HG03354 (cell line): ENCODE measurements around the gene PPP2R3C.
"Not testable (repeated sequence)": the region's sequence is repeated elsewhere in the genome, so short reads cannot be mapped to it uniquely, and the experiment has no call there.

Experiments
- ATAC-seq: cut with Tn5 transposase; IDR thresholded peaks from one replicate; pipeline ENCODE4 v1.9.1; 2021; ENCODE audit warnings: mild to moderate bottlenecking; ENCODE audit not compliant: unreplicated experiment, poor library complexity, severe bottlenecking

PPP2R3C gene

GRCh38 chr14:35133542-35134328 lies 11.9 kb upstream of the PPP2R3C start:
- ATAC-seq, result no peak

DNA sequence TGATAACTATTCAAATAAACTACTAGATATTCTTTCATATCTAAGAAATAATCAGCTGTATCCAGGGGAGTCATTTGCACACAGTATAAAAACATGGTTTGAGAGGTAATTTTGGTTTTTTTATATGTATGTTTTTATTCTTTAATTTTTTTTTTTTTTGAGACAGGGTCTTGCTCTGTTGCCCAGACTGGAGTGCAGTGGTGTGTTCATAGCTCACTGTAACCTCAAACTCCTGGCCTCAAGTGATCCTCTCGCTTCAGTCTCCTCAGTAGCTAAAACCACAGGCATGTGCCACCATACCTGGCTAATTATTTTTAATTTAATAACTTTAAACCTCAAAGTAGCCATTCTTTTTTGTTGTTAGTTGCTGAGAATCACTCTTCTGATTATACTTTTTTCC lies 2.3 kb upstream of the PPP2R3C start:
- ATAC-seq, result no peak

DNA sequence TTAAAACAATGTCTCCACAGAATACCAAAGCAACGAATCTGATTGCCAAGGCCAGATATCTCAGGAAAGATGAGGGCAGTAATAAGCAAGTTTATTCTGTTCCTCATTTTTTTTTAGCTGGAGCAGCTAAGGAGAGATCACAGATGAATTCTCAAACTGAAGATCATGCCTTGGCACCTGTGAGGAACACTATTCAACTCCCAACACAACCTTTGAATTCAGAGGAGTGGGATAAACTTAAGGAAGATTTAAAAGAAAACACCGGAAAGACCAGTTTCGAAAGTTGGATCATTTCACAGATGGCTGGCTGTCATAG lies 1.6 kb upstream of the PPP2R3C start:
- ATAC-seq, result no peak

DNA sequence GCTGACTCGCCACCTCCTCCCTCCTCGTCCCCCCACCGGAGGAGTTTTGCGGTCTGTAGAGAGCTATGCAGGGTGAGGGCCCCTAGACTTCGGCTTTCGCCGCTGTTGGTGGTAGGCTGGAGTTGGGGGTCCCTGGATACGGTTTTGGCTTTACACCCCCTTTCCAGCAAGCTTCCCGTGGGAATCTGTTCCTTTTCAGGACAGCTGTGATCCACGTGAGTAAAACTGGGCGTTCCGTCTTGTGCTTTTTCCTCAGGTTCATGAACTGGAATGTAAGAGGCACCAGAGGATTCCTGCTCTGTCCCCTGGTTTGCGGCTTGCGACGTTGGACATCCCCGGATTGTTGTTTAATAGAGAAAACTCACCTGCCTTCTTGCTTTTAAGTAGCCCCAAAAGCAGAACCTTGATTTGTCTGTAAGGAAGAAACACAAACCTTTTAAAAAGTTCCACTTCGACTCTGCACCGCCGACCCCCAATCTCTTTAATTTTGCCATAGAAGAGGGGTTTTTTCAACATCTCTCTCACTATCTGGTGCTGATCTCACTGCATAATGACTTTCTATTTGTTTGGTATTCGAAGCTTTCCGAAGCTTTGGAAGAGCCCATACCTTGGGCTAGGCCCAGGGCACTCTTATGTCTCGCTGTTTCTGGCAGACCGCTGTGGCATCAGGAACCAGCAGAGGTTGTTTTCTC lies 1.1 kb upstream of the PPP2R3C start:
- peak; percentile 46 for ATAC-seq

GRCh38 chr14:35121026-35121886 lies 534 bp downstream of the PPP2R3C start:
- peak; percentile 3 for ATAC-seq

- no peak for ATAC-seq
These were observed 4.7 kb downstream of the PPP2R3C start for GRCh38 chr14:35117112-35117511.

- ATAC-seq, result no peak
These were observed 5.5 kb downstream of the PPP2R3C start for GRCh38 chr14:35116242-35116641.

DNA sequence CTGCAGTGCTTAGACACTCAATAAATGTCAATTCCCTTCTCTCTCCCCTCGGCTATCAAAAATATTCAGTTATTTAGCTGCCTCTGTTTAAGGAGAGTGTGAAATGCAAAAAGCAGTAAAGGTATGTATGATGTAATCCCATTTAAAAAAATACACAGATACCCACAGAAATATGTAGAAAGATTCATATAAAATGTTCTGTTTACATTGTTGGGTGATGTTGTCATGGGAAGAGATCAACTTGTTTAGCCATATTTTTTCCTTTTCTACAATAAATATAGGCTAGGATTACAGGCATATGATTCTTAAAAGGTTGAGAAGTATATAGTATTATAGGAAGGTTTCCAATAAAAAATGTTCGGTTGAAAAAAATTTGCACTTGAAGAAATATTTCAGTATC lies 7.8 kb downstream of the PPP2R3C start:
- no peak for ATAC-seq

DNA sequence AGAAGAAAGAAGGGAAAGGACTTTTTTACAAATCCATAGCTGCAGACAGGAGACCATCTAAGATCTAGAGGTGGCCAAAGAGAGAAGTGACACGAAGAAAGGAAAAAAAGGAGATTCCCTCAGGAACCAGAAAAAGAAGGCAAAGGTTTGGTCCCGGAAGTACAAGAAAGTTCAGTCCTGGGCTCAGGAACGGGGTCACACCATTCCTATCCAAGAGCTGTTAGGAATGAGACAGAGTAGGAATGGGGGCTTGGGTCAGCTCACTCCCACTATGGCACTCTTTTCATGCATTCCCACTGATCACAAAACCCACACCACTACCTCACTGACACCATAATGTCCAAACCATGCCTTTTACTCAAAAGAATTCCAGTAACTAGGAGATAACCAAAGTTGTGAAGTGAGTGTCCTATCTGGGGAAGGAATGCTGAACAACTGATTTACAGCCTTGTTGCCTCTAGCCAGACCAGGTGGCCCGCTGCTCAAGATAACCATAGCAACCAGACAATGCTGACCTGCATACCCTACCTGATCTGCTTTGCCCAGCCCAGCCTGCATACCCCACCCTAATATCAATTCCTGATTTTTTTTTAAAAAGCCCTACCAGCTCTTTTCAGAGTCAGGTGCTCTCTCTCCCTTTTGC lies 8.4 kb downstream of the PPP2R3C start:
- ATAC-seq, result no peak

GRCh38 chr14:35112641-35113040 lies 9.1 kb downstream of the PPP2R3C start:
- no peak for ATAC-seq

- ATAC-seq, result no peak
These were observed 13.9 kb downstream of the PPP2R3C start for GRCh38 chr14:35107866-35108265.

DNA sequence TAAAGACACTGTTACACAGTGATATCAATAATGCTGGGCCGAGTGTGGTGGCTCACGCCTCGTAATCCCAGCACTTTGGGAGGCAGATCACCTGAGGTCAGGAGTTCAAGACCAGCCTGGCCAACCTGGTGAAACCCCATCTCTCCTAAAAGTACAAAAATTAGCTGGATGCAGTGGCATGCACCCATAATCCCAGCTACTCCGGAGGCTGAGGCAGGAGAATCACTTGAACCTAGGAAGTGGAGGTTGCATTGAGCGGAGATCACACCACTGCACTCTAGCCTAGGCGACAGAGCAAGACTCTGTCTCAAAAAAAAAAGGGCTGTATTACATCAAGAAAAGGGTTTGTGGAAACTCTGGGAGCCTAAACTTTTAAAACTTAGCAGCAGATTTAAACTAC lies 27.1 kb downstream of the PPP2R3C start:
- ATAC-seq, result not testable (repeated sequence)

- no peak for ATAC-seq
These were observed 33.3 kb downstream of the PPP2R3C start for GRCh38 chr14:35088514-35088913.

DNA sequence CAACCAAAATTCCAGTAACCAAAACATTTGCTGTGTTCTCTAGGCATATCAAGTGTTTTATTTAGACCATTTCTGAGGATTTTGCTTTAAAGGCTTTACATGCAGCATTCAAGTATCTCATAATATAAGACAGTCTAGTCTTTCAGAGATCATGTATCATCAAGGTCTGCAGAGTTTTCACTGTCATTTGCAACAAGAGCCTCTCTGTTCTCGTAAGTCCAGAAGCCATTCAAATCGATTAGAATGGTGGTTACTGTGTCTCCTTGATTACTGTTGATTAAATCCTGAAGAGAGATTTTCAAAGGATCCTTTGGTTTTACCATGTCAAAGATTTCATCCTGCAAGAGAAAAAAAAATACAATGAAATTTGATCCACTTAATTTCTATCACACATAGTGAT lies 36.3 kb downstream of the PPP2R3C start:
- ATAC-seq, result no peak

DNA sequence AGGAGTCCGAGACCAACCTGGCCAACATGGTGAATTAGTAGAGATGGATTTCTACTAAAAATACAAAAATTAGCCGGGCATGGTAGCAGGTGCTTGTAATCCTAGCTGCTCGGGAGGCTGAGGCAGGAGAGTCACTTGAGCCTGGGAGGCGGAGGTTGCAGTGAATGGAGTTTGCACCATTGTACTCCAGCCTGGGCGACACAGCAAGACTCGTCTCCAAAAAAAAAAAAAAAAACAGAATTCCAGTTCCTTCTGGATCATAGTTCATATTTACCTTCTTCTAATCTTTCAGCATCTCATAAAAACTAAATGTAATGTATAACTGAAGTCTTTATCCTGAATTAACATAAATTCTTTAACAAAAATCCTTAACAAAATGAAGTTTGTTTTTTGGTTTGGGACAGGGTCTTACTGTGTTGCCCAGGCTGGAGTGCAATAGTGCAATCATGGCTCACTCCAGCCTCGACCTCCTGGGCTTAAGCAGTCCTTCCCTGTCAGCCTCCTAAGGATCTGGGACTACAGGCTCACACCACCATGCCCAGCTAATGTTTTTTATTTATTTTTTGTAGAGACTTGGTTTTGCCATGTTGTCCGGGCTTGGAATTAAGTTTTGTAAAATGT lies 38.1 kb downstream of the PPP2R3C start:
- no peak for ATAC-seq

DNA sequence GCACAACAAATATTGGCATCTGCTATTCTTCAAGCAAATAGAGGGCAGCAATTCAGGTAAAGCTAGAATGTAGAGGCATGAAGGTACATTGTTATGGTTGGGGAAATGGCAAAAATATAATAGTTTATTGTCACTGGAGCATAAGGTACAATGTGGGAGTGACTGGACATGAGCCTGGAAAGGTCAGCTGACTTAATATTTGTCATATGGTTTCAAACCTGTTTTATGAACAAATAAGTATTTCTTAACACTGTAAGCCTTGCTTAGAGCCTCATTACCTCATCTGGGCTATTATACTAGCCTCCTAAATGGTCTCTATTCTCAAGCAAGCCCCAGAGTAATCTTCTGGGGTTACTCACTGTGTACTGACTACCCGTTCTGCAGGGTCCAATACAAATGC lies 42.0 kb downstream of the PPP2R3C start:
- no peak for ATAC-seq

- ATAC-seq, result no peak
These were observed 43.7 kb downstream of the PPP2R3C start for GRCh38 chr14:35078082-35078481.

DNA sequence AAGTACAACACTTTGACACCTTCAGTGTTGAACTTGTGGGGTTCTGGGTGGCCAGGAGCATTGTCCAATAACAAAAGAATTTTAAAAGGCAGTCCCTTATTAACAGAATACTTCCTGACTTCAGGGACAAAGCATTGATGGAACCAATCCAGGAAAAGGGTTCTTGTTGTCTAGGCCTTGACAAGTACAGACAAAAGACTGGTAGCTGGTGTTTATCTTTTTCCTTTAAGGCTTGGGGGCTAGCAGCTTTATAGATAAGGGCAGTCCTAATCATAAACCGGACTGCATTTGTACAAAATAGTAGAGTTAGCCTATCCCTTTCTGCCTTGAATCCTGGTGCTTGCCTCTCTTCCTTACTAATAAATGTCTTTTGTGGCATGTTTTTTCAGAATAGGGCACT lies 48.3 kb downstream of the PPP2R3C start:
- ATAC-seq, result no peak

DNA sequence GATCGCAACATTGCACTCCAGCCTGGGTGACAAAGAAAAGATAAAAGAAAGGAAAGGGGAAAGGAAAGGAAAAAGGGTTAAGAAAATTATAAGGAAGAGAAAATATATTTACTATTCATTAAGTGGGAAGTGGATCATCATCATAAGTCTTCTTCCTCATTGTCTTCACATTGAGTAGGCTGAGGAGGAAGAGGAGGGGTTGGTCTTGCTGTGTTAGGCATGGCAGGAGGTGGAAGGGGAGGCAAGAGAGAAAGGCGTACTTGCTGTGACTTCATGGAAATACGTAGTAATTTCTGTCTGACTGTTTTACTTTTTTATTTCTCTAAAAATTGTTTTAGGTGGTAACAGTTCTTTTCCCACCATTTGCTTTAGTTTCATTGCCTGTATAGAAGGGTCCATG lies 49.6 kb downstream of the PPP2R3C start:
- ATAC-seq, result no peak
